HFF-Myc (cell line): ENCODE measurements around the gene OPCML.

ENCODE experiments used
- DNase-seq: peaks from one replicate; pipeline ENCODE4 v3.0.0-alpha.2; 2011; ENCODE audit warnings: low read depth; ENCODE audit errors: extremely low read depth
- H3K4me3 ChIP-seq: replicated peaks from 2 replicates; pipeline ENCODE4 v1.5.1; 2011; ENCODE audit warnings: low read depth, mild to moderate bottlenecking, control low read depth, low read length
- CTCF ChIP-seq: IDR thresholded peaks from 2 replicates; pipeline ENCODE4 v1.5.1; 2012; ENCODE audit warnings: mild to moderate bottlenecking, low read depth, low read length, control low read depth; ENCODE audit errors: missing control alignments

OPCML gene

GRCh38 chr11:133553885-133554740 lies 21.8 kb upstream of the OPCML start:
- no peak overlapping the region for H3K4me3 ChIP-seq
- DNase-seq, result no peak
- TF ChIP-seq CTCF, result no peak

GRCh38 chr11:133552938-133553337 lies 20.6 kb upstream of the OPCML start:
- H3K4me3 ChIP-seq, result no peak overlapping the region
- TF ChIP-seq CTCF, result no peak

DNA sequence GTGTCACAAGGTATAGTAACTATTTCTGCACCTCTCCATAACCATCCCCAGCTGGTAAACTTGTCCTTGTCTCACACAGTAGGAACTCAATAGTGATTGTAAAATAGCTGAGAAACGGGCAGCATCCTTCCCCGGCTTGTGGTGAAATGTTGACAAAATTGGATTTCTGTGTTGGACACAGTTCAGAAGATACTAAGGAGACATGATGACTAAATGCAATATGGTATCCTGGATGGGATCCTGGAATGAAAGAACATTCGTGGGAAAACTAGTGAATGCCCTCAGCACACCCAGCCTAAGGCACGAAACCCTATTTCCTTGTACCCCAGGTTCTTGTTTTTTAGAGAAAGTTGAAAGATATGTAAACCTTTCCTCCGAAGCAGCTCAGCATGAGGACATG lies 18.8 kb upstream of the OPCML start:
- no peak overlapping the region for H3K4me3 ChIP-seq
- no peak for DNase-seq
- TF ChIP-seq CTCF, result no peak

More at GRCh38 chr11:133552938-133553337, 20.6 kb upstream of the OPCML start:
- no peak for DNase-seq

- no peak for TF ChIP-seq CTCF
- no peak overlapping the region for H3K4me3 ChIP-seq
- no peak for DNase-seq
Measured at GRCh38 chr11:133549826-133550225, 17.5 kb upstream of the OPCML start.

DNA sequence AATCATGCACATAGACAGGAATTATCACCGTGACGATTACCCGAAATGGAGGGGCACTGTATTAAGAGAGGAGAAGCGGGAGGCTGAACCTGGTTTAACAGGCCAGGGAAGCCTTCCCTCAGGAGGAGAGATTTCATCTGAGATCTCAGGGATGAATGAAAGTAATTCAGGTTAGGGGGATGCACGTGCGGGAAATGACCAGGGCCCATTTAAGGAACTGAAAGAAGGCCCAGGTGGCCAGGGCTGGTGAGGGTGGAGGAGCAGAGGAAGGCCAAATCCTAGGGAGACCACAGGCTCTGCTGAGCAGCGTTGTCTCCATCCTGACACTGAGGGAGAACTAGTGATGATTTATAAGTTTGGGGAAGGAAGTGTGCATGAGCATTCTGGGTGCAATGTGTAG lies 16.3 kb upstream of the OPCML start:
- no peak for DNase-seq
- H3K4me3 ChIP-seq, result no peak overlapping the region
- no peak for TF ChIP-seq CTCF

- DNase-seq, result no peak
- H3K4me3 ChIP-seq, result no peak overlapping the region
- TF ChIP-seq CTCF, result no peak
Measured at GRCh38 chr11:133547808-133548494, 15.7 kb upstream of the OPCML start.
